PC-3 (cell line): ENCODE results near the gene CCDC66.

ENCODE experiments used
- EZH2 ChIP-seq: fragments of 300-600 bp; sonication (generic); IDR thresholded peaks from one replicate; pipeline ENCODE4 v1.6.1; 2017; ENCODE audit warnings: antibody characterized with exemption, mild to moderate bottlenecking, low read length; ENCODE audit not compliant: unreplicated experiment
- EZH2phosphoT487 ChIP-seq: fragments of 300-600 bp; sonication (generic); IDR thresholded peaks from 2 replicates; pipeline ENCODE4 v1.6.1; 2018; ENCODE audit warnings: mild to moderate bottlenecking, antibody characterized with exemption, low read length, borderline replicate concordance
- TF ChIP-seq, protein P1 (sequence below): fragments of 300-600 bp; sonication (generic); conservative IDR thresholded peaks from 2 replicates; pipeline ENCODE4 v1.5.1; 2017; ENCODE audit warnings: antibody characterized with exemption, low read depth, mild to moderate bottlenecking, low read length

DNA sequence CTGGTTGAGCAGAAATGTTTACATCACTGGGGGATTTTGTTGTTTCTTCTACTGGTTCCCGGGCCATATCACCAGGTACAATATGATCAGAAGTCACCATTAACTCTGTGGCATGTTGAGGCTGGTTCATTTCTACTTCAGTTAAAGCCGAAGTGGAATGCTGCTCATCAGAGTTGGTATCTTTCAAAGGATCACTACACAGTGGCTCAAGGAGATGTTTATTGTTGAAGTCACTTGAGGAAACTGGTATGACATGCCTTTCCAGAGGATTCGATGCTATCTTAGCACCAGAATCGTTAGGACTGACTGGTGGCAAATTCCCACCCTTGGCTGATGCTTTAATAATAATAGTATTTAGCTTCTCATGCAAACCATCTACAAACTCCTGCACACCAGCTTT lies 76.2 kb downstream of the CCDC66 start:
- TF ChIP-seq, protein P1, sequence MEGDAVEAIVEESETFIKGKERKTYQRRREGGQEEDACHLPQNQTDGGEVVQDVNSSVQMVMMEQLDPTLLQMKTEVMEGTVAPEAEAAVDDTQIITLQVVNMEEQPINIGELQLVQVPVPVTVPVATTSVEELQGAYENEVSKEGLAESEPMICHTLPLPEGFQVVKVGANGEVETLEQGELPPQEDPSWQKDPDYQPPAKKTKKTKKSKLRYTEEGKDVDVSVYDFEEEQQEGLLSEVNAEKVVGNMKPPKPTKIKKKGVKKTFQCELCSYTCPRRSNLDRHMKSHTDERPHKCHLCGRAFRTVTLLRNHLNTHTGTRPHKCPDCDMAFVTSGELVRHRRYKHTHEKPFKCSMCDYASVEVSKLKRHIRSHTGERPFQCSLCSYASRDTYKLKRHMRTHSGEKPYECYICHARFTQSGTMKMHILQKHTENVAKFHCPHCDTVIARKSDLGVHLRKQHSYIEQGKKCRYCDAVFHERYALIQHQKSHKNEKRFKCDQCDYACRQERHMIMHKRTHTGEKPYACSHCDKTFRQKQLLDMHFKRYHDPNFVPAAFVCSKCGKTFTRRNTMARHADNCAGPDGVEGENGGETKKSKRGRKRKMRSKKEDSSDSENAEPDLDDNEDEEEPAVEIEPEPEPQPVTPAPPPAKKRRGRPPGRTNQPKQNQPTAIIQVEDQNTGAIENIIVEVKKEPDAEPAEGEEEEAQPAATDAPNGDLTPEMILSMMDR, result no peak
- TF ChIP-seq EZH2 (no peak), EZH2phosphoT487 (no peak)
